CD4-positive, alpha-beta T cell treated with Interleukin-15 for 1 hour (primary cell): Measurements from ENCODE around the gene TEX14.
A peak's percentile ranks its signal among the peaks of the same experiment; 100 is the strongest.

Experiments
- DNase-seq: peaks from one replicate; pipeline ENCODE4 v3.0.0-alpha.2; 2020

The TEX14 gene

DNA sequence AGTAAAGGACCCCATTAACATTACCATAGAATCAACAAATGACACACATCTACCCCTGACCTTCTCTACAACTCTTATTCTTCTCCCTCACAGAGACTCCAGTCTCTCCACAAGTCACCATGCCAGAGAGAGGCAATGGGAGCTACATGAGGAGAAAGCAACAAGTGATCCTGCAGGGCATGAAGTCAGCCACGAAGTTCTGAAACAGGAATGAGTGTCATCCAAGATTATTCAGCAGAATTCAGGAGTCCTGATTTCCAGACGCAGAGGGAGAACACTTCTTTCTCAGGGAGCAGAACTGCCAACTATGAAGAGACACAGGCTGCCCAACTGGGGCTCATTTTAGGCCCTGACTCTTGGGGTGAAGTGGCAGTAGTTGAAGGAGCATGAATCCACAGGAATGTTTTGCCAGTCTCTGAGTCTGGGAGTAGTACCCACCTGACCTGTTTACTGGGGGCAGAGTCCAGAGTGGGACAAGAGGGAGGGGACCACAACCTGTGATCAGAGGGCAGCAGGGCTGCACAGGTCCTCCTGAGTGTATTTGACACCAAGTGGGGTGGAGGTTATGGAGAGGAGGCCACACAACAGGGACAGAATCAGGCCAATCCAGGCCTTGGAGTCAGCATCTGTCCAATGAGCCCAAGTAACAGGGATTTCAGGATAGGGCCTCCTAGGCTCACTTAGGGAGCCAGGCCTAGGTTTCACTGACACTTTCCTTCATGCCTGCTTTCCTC lies 175.0 kb downstream of the TEX14 start:
- no peak for DNase-seq

GRCh38 chr17:58515286-58515685 lies 176.6 kb downstream of the TEX14 start:
- no peak for DNase-seq

GRCh38 chr17:58514770-58515157 lies 177.1 kb downstream of the TEX14 start:
- no peak for DNase-seq

- peak; percentile 73 for DNase-seq
Observed at GRCh38 chr17:58513965-58514769, 177.7 kb downstream of the TEX14 start, which contains the start of gene MTMR4. Gene MTMR4 (minus strand): TSS chr17:58514638. CDS start chr17:58514407, 231 bp downstream.

DNA sequence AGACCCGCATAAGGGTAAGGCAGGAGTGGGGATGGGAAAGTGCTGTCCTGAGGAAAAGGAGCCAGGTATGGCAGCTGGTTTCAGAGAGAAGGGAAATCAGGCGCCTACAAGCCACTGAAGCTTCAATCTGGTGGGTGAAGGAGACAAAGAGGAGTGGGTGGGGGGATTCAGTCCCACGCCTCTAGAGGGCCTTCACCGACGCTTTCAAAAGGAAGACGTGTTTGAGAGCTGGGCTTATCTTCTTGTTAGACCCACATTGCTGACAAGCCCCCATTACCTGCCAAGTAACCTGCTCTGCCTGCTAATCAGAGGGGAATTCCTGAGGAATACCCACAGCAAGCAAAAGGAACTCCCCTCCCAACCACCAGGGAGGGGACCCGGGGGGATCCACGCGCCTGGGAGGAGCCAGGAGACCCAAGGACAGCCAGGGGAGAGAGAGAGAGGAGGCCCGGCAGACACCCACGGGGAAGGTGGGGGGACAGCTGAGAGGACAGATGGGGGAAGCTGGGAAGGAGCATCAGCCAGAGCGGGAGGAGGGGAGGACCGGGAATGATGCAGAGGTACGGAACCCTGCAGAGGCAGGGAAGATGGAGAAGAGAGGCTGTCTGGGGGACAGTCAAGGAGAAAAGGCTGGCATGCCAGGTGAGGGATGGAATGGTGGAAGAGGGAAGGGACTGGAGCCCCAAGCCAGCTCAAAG lies 178.4 kb downstream of the TEX14 start:
- DNase-seq, result no peak

DNA sequence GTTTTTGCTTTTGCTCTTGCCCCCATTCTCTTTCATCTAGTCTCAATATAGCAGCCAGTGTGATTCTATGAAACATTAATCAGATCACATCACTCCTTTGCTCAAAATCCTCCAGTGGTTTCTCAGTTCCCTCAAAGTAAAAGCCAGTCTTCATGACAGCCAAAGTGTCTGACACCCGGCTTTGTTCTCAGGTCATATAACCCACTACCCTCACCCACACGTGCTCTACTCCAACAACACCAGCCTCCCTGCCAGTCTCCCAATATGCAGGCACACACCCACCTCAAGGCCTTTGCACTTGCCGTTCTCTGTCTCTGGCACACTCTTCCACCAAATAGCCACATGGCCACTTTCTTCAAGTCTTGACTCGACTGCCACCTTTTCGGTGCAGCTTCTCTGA lies 181.8 kb downstream of the TEX14 start:
- no peak for DNase-seq

GRCh38 chr17:58508341-58509067 lies 183.3 kb downstream of the TEX14 start:
- no peak for DNase-seq

DNA sequence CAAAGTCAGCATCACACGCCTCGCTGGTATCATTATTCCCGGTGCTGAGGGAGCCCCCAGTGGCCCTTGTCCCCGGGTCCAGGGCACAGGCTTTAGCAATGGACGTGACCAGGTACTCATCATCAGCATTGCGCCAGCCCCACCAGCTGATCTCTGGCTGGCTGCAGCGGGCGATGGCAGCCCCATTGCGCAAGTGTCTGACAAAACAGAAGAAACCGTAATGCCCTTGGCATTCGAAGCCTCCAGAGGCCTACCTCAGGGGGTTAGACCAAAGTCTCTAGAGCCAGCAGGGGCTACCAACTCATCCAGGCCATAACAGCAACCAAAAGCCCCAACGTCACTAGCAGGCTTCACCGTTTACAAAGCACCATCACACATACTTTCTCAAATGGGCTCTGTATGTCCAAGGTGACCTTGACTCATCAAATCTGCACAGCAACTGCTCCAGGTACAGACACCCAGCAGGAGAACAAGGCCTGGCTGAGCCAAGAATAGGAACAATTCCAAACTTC lies 184.7 kb downstream of the TEX14 start:
- DNase-seq, result peak; percentile 28
